Neural progenitor cell (in vitro differentiated cells): Measurements from ENCODE around the gene TRIM32. TPM values are rescaled to one million over a fixed set of nuclear protein-coding genes. Genes with fewer than 3 reads are reported as not detected.

Experiments used
- DNase-seq: peaks from one replicate; pipeline ENCODE4 v3.0.0-alpha.2; 2016; ENCODE audit warnings: low spot score
- H2AFZ ChIP-seq: fragments of 200-600 bp; sonication (generic); replicated peaks from 2 replicates; pipeline ENCODE4 v1.6.1; 2016; ENCODE audit warnings: antibody characterized with exemption
- H3F3A ChIP-seq: fragments of 200-600 bp; sonication (generic); 2 replicates; pipeline ENCODE4 v1.6.1; 2016; ENCODE audit warnings: antibody characterized with exemption, low read depth
- H3K27ac ChIP-seq: fragments of 200-600 bp; sonication (generic); 2 replicates; pipeline ENCODE4 v1.5.1; 2016; ENCODE audit warnings: mild to moderate bottlenecking
- H3K27me3 ChIP-seq: fragments of 200-600 bp; sonication (generic); 2 replicates; pipeline ENCODE4 v1.6.1; 2016; ENCODE audit warnings: mild to moderate bottlenecking, moderate library complexity
- H3K36me3 ChIP-seq: fragments of 200-600 bp; sonication (generic); 2 replicates; pipeline ENCODE4 v1.5.1; 2016
- H3K4me1 ChIP-seq: fragments of 200-600 bp; sonication (generic); 2 replicates; pipeline ENCODE4 v1.6.1; 2016; ENCODE audit warnings: mixed run types
- H3K4me2 ChIP-seq: fragments of 200-600 bp; sonication (generic); 2 replicates; pipeline ENCODE4 v1.6.1; 2016
- H3K4me3 ChIP-seq: fragments of 200-600 bp; sonication (generic); 2 replicates; pipeline ENCODE4 v1.5.1; 2016
- H3K79me2 ChIP-seq: fragments of 200-600 bp; sonication (generic); 2 replicates; pipeline ENCODE4 v1.6.1; 2016; ENCODE audit warnings: low read depth
- H3K9ac ChIP-seq: fragments of 200-600 bp; sonication (generic); 2 replicates; pipeline ENCODE4 v1.6.1; 2016
- H3K9me3 ChIP-seq: fragments of 200-600 bp; sonication (generic); 2 replicates; pipeline ENCODE4 v1.5.1; 2016; ENCODE audit warnings: low read depth
- H4K20me1 ChIP-seq: fragments of 200-600 bp; sonication (generic); 2 replicates; pipeline ENCODE4 v1.6.1; 2016; ENCODE audit warnings: low read depth
- H3K27ac Mint-ChIP-seq: 3 replicates; pipeline ENCODE4 v1.8.0; 2021; ENCODE audit warnings: mixed read lengths
- H3K27me3 Mint-ChIP-seq: 2 replicates; pipeline ENCODE4 v1.8.0; 2022; ENCODE audit warnings: low read depth, mild to moderate bottlenecking, inconsistent platforms, moderate library complexity, mixed read lengths; ENCODE audit not compliant: insufficient read depth
- H3K36me3 Mint-ChIP-seq: 3 replicates; pipeline ENCODE4 v1.8.0; 2021; ENCODE audit warnings: mixed read lengths
- H3K4me1 Mint-ChIP-seq: 3 replicates; pipeline ENCODE4 v1.8.0; 2021; ENCODE audit warnings: mixed read lengths
- H3K4me3 Mint-ChIP-seq: 3 replicates; pipeline ENCODE4 v1.8.0; 2021; ENCODE audit warnings: mild to moderate bottlenecking, moderate library complexity, mixed read lengths
- H3K9me3 Mint-ChIP-seq: 3 replicates; pipeline ENCODE4 v1.8.0; 2020; ENCODE audit warnings: mixed read lengths
- CTCF ChIP-seq: fragments of 200-600 bp; sonication (generic); IDR thresholded peaks from 2 replicates; pipeline ENCODE4 v1.5.1; 2017; ENCODE audit warnings: antibody characterized with exemption, mild to moderate bottlenecking
- EZH2 ChIP-seq: fragments of 200-600 bp; sonication (generic); IDR thresholded peaks from 2 replicates; pipeline ENCODE4 v1.6.1; 2017; ENCODE audit warnings: antibody characterized with exemption, mild to moderate bottlenecking, moderate library complexity
- EZH2phosphoT487 ChIP-seq: fragments of 200-600 bp; sonication (generic); IDR thresholded peaks from 2 replicates; pipeline ENCODE4 v1.6.1; 2017; ENCODE audit warnings: antibody characterized with exemption
- total RNA-seq: library from RNA; depleted of rRNA; stranded (reverse); fragments of >200 nt; gene quantifications from 2 replicates; pipeline ENCODE4 v1.2.3, GENCODE V29; 2015; ENCODE audit warnings: low replicate concordance

Gene TRIM32
- total RNA-seq, 1 donor from 2014 or later, result 16.3 TPM

- Histone ChIP-seq H3K9me3 (no peaks in the 10 kb centered on the region), H2AFZ (no peak overlapping the region), H3K4me1 (no peaks in the 10 kb centered on the region), H3K79me2 (no peaks in the 10 kb centered on the region), H3F3A (no peaks in the 10 kb centered on the region), H4K20me1 (no peaks in the 10 kb centered on the region), H3K36me3 (no peaks in the 10 kb centered on the region), H3K4me3 (no peak overlapping the region), H3K4me2 (no peak overlapping the region), H3K9ac (no peak overlapping the region), H3K27me3 (no peaks in the 10 kb centered on the region), H3K27ac (no peak overlapping the region)
- no peak for DNase-seq
- Mint-ChIP-seq H3K4me3 (no peak overlapping the region), H3K27me3 (no peaks in the 10 kb centered on the region), H3K36me3 (no peaks in the 10 kb centered on the region), H3K27ac (no peak overlapping the region), H3K4me1 (peaks cover 3% of the 10 kb centered on the region), H3K9me3 (no peaks in the 10 kb centered on the region)
- TF ChIP-seq EZH2phosphoT487 (no peak), EZH2 (no peak)
These were observed 24.3 kb upstream of the TRIM32 start for GRCh38 chr9:116662646-116663310.

GRCh38 chr9:116663581-116663980 is 23.5 kb upstream of the TRIM32 start:
- TF ChIP-seq EZH2 (no peak), EZH2phosphoT487 (no peak), CTCF (no peak)
- no peaks in the 10 kb centered on the region for H3K36me3 Mint-ChIP-seq
- no peak overlapping the region for H2AFZ ChIP-seq
- H3K9ac ChIP-seq, result no peak overlapping the region
- no peaks in the 10 kb centered on the region for H3K27me3 ChIP-seq
- no peak overlapping the region for H3K4me3 Mint-ChIP-seq
- H3K9me3 Mint-ChIP-seq, result no peaks in the 10 kb centered on the region
- H3K4me3 ChIP-seq, result no peak overlapping the region
- H3K27me3 Mint-ChIP-seq, result no peaks in the 10 kb centered on the region
- no peaks in the 10 kb centered on the region for H3K9me3 ChIP-seq
- H3K4me1 ChIP-seq, result no peaks in the 10 kb centered on the region
- no peaks in the 10 kb centered on the region for H4K20me1 ChIP-seq
- no peak overlapping the region for H3K27ac Mint-ChIP-seq
- DNase-seq, result no peak
- H3K4me1 Mint-ChIP-seq, result no peaks in the 10 kb centered on the region
- H3K4me2 ChIP-seq, result no peak overlapping the region
- no peaks in the 10 kb centered on the region for H3F3A ChIP-seq
- H3K36me3 ChIP-seq, result no peaks in the 10 kb centered on the region
- no peak overlapping the region for H3K27ac ChIP-seq
- H3K79me2 ChIP-seq, result no peaks in the 10 kb centered on the region

GRCh38 chr9:116668970-116669695 is 18.0 kb upstream of the TRIM32 start:
- no peak overlapping the region for H3K4me3 ChIP-seq
- peaks cover 8% of the 10 kb centered on the region for H3K9me3 Mint-ChIP-seq
- peaks cover 2% of the 10 kb centered on the region for H3K36me3 Mint-ChIP-seq

More at GRCh38 chr9:116668970-116669695, 18.0 kb upstream of the TRIM32 start:
- DNase-seq, result no peak
- Histone ChIP-seq H4K20me1 (no peaks in the 10 kb centered on the region), H3K4me2 (no peak overlapping the region), H3K9me3 (peaks cover 4% of the 10 kb centered on the region), H3K27me3 (no peaks in the 10 kb centered on the region), H3K79me2 (no peaks in the 10 kb centered on the region), H3F3A (no peaks in the 10 kb centered on the region), H3K4me1 (no peaks in the 10 kb centered on the region), H2AFZ (no peak overlapping the region), H3K9ac (no peak overlapping the region), H3K36me3 (no peaks in the 10 kb centered on the region), H3K27ac (no peak overlapping the region)
- TF ChIP-seq EZH2 (no peak), CTCF (no peak), EZH2phosphoT487 (no peak)
- Mint-ChIP-seq H3K27ac (no peak overlapping the region), H3K4me3 (no peak overlapping the region), H3K27me3 (no peaks in the 10 kb centered on the region), H3K4me1 (no peaks in the 10 kb centered on the region)
